T47D (cell line): ENCODE results near the gene CLCN7.
"Not testable (repeated sequence)": the region's sequence is repeated elsewhere in the genome, so short reads cannot be mapped to it uniquely, and the experiment has no call there.

ENCODE experiments used
- DNase-seq, 2 experiments: peaks; one replicate each; pipeline versions ENCODE4 v3.0.0 to v3.0.0-alpha.2; 2011 to 2012; ENCODE audit warnings: low read depth in 1 of 2, low spot score in 1 of 2
- JUND ChIP-seq: IDR thresholded peaks from 2 replicates; pipeline ENCODE4 v1.6.1; 2012; ENCODE audit warnings: low read depth
- in situ Hi-C: cut with HindIII; loops from 2 replicates; pipeline ENCODE4 v1.10.0; 2016; ENCODE audit warnings: low sequenced_read_pairs, low pct_unique_long_range_greater_than_20kb

The CLCN7 gene

GRCh38 chr16:1474082-1474795, 589 bp downstream of the CLCN7 start:
- TF ChIP-seq JUND, result no peak
- DNase-seq, result peak; percentile 26 to 42
- in situ Hi-C loops, result no loop called here

DNA sequence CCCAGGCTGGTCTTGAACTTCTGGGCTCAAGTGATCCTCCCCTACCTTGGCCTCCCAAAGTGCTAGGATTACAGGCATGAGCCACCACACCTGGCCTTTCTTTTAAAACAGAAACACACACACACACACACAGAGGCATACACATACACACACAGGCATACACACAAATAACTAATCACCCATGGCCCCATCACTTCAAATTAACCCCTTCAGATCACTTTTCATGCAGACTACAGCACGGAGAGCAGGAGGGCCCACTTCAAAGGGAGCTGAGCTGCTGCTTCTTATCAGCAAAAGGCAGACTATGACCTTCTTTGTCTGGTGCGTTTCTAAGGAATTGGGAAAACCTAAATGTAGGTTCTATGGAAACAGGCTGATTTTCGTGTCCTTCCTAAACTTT, 1.9 kb downstream of the CLCN7 start:
- no peak for TF ChIP-seq JUND
- DNase-seq, result no peak
- in situ Hi-C loops, result no loop called here

DNA sequence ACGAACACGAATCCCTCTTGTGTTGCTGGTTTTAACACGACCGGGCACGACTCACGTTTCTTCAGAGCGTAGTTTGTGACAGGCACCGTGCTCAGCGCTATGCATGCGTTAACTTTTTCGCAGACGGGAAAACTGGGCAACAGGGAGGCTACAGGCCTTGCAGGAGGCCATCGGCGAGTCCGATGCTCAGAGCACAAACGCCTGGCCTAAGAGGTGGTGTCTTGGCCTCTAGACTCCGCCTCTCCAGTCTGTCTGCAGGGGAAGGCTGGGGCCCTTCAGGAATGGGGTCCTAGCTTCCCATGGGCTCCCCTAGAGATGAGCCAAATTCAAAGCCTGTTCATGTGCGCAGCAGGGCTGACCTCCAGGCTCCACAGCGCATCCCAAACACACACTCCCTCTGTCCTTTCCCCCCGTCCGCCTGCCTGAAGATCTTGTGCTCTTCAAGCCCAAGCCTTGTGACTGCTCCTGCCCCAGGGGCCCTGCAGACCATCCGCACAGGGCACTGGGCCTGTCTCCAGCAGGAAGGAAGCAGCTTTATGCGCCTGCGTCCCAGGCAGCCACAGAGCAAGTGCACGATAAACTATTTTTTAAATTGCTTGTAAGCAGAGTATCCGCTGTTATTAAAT, 3.1 kb downstream of the CLCN7 start:
- no peak for DNase-seq
- in situ Hi-C loops, result no loop called here
- TF ChIP-seq JUND, result no peak

- TF ChIP-seq JUND, result no peak
- DNase-seq, result peak in 1 of 2 experiments; percentile 89
- in situ Hi-C loops, result no loop called here
These were observed 4.2 kb downstream of the CLCN7 start for GRCh38 chr16:1470481-1471251.

DNA sequence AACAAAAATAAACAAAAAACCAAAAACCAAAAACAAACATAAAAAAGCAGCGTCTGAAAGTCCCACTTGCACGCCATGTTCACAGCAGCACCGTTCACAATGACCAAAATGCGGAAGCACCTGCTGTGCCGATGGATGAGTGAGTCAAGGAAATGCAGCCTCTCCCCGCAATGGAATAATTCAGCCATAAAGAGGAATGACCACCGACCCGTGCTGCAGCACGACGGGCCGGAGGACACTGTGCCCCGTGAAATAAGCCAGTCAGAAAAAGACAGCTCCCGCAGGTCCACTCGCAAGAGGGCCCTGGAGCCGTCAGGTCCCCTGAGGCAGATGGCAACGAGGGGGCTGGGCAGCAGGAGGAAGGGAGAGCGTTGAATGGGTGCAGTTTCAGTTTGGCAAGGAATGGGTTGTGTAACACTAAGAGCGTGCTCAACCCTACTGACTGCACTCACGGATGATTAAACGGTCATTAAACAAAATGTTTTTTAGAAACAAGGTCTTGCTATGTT, 5.1 kb downstream of the CLCN7 start:
- no peak for TF ChIP-seq JUND
- no peak for DNase-seq
- in situ Hi-C loops, result no loop called here

DNA sequence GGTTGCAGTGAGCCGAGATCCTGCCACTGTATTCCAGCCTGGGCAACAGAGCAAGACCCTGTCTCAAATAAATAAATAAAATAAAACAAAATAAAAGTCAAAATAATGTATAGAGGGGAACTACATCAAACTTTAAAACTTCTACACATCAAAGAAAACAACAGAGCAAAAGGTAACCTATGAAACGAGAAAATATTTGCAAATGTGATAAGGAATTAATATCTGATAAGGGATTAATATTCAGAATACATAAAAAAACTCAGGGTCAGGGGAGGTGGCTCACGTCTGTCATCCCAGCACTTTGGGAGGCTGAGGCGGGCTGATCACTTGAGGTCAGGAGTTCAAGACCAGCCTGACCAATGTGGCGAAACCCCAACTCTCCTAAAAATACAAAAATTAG, 5.7 kb downstream of the CLCN7 start:
- in situ Hi-C loops, DNase-seq: not testable (repeated sequence)

DNA sequence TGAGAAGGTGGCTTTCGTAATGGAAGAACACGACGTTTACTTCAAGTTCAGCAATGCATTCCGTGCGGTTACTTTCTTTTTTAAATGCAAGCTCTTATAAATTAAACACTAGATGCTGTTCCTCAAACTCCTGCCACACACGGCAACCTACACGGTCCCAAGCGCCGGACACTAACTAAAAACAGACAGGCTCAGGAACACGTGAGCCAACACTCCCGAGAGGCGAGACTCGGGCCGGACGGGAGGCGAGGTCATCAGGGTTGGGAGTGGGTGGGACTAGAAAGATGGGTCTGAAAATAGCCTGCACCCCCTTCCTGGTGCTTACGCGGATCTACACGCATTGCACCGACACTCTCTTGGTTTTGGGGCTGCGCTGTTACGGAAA, 6.4 kb downstream of the CLCN7 start:
- in situ Hi-C loops, result no loop called here
- DNase-seq, result no peak
- TF ChIP-seq JUND, result no peak

DNA sequence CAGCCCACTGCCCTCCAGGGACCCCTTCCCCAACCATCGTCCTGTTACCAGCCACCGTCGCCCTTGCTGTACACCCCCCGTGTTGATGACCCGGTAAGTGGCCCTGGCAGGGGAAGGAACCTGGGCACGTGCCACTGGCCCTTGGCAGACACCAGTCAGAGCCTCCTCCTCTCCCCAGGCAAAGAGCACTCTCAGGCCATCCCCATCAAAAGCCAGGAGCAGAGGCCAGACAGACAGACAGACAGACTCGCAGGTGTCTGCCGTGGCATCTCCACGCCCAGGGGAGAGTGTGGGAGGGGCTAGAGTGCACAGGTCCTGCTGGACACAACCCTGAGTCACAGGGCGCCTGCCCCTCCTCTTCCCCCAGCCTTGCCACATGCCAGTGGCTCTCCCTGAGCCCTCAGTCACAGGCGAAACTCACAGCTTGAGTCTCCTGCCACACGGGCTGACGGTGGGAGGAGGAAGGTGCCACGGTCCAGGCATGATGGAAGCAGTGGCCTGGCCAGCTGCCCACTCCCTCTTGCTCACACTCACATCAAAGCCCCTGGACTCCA, 7.8 kb downstream of the CLCN7 start:
- in situ Hi-C loops, result no loop called here
- DNase-seq, result peak in 1 of 2 experiments; percentile 30

GRCh38 chr16:1466054-1466453, 8.8 kb downstream of the CLCN7 start:
- in situ Hi-C loops, result no loop called here
- no peak for TF ChIP-seq JUND
- DNase-seq, result no peak

More for the DNA sequence above, 7.8 kb downstream of the CLCN7 start:
- no peak for TF ChIP-seq JUND

- in situ Hi-C loops, result no loop called here
- DNase-seq, result no peak
- TF ChIP-seq JUND, result no peak
These were observed 9.3 kb downstream of the CLCN7 start for GRCh38 chr16:1465567-1465915.

- no peak for DNase-seq
- in situ Hi-C loops, result no loop called here
- no peak for TF ChIP-seq JUND
These were observed 9.8 kb downstream of the CLCN7 start for GRCh38 chr16:1464894-1465566.

- in situ Hi-C loops, result no loop called here
- TF ChIP-seq JUND, result no peak
- no peak for DNase-seq
These were observed 10.5 kb downstream of the CLCN7 start for GRCh38 chr16:1464196-1464893.
